HepG2 (cell line): ENCODE results near the gene KCNJ6. TPM values are rescaled to one million over a fixed set of nuclear protein-coding genes. Genes with fewer than 3 reads are reported as not detected.

ENCODE experiments used
- ATAC-seq: fragments of 200-7000 bp; cut with Tn5 transposase; 3 replicates; pipeline ENCODE4 v1.9.1; 2020; ENCODE audit warnings: mild to moderate bottlenecking, moderate library complexity
- BruUV-seq: library from RNA; stranded (reverse); fragments of 400-500 nt; replicated peaks from 2 replicates; lab custom pipeline; 2021; lab: Mats Ljungman, UMichigan
- CTCF ChIA-PET: fragments of 300-600 bp; formaldehyde crosslinking; extraction: SDS; loops from one replicate; lab custom pipeline; 2021; ENCODE audit warnings: low total read pairs, inconsistent platforms, low intra/inter-chr PET ratio; lab: Yijun Ruan, JAX
- POLR2A ChIA-PET: fragments of 350-600 bp; sonication (Branson Sonifier 250); formaldehyde crosslinking; loops from one replicate; lab custom pipeline; 2020; ENCODE audit warnings: antibody characterized with exemption, inconsistent platforms; lab: Yijun Ruan, JAX
- DNase-seq: peaks from one replicate; pipeline ENCODE4 v3.0.0-alpha.2; 2015; ENCODE audit warnings: low spot score
- FAIRE-seq: peaks from 3 replicates; lab custom pipeline; 2011; peaks lifted over from hg19 to GRCh38; lab: Jason Lieb, UNC
- H2AFZ ChIP-seq: one replicate; pipeline ENCODE4 v1.6.1; 2011; ENCODE audit warnings: low read length, inconsistent platforms
- H3K27ac ChIP-seq: fragments of 300-600 bp; 3 replicates; pipeline ENCODE4 v1.8.0; 2011; ENCODE audit warnings: mixed run types, mild to moderate bottlenecking, mixed read lengths, low read length, inconsistent platforms; ENCODE audit not compliant: insufficient read depth; ENCODE audit errors: extremely low read length
- H3K27me3 ChIP-seq, 2 experiments: fragments of 200-600 bp in 1 of 2; 2 replicates in 1 of 2; 3 replicates in 1 of 2; pipeline versions ENCODE4 v1.6.0 to v1.8.0; 2011; ENCODE audit warnings: low read length in 2 of 2, mild to moderate bottlenecking in 2 of 2, moderate library complexity in 2 of 2, inconsistent platforms in 1 of 2; ENCODE audit not compliant: insufficient read depth in 2 of 2, control insufficient read depth in 1 of 2
- H3K36me3 ChIP-seq, 2 experiments: fragments of 200-600 bp in 1 of 2; replicated peaks in 1 of 2; 2 replicates in 1 of 2; 3 replicates in 1 of 2; pipeline versions ENCODE4 v1.5.1 to v1.8.0; 2011; ENCODE audit warnings: low read length in 2 of 2, inconsistent platforms in 1 of 2; ENCODE audit not compliant: insufficient read depth in 2 of 2, control insufficient read depth in 1 of 2
- H3K4me1 ChIP-seq: 2 replicates; pipeline ENCODE4 v1.5.1; 2012; ENCODE audit warnings: low read length, inconsistent platforms; ENCODE audit not compliant: insufficient read depth
- H3K4me2 ChIP-seq: 2 replicates; pipeline ENCODE4 v1.6.0; 2011; ENCODE audit warnings: low read depth, low read length, inconsistent platforms
- H3K4me3 ChIP-seq, 3 experiments: fragments of 200-600 bp in 1 of 3; sonication (generic), shearing (Covaris generic) in 1 of 3; replicated peaks in 1 of 3; 2 replicates each; pipeline ENCODE4 v1.5.1; 2011 to 2016; ENCODE audit warnings: low read length in 3 of 3, inconsistent platforms in 2 of 3, low read depth in 2 of 3, mild to moderate bottlenecking in 2 of 3, control low read depth in 1 of 3, mixed read lengths in 1 of 3; ENCODE audit not compliant: insufficient read depth in 1 of 3
- H3K79me2 ChIP-seq: one replicate; pipeline ENCODE4 v1.6.1; 2011; ENCODE audit warnings: low read length, inconsistent platforms; ENCODE audit not compliant: insufficient read depth
- H3K9ac ChIP-seq: 2 replicates; pipeline ENCODE4 v1.6.0; 2011; ENCODE audit warnings: mild to moderate bottlenecking, low read depth, low read length, inconsistent platforms; ENCODE audit not compliant: insufficient read depth
- H3K9me3 ChIP-seq: 2 replicates; pipeline ENCODE4 v1.5.1; 2012; ENCODE audit warnings: mild to moderate bottlenecking, low read length
- H4K20me1 ChIP-seq: 2 replicates; pipeline ENCODE4 v1.6.0; 2011; ENCODE audit warnings: inconsistent platforms, mild to moderate bottlenecking, low read length, moderate library complexity; ENCODE audit not compliant: insufficient read depth
- ARID2 ChIP-seq: sonication (generic); formaldehyde crosslinking; IDR thresholded peaks from 2 replicates; pipeline ENCODE4 v1.8.1; 2022; ENCODE audit warnings: mild to moderate bottlenecking, missing genetic modification reagents, borderline replicate concordance
- CAMTA2 ChIP-seq: sonication (generic); formaldehyde crosslinking; IDR thresholded peaks from 2 replicates; pipeline ENCODE4 v1.4.0; 2020; ENCODE audit warnings: mild to moderate bottlenecking, missing genetic modification reagents, borderline replicate concordance
- KLF6 ChIP-seq: IDR thresholded peaks from 2 replicates; pipeline ENCODE4 v1.8.0; 2016; ENCODE audit warnings: missing biosample characterization, missing genetic modification reagents
- KMT2A ChIP-seq: sonication (generic); formaldehyde crosslinking; IDR thresholded peaks from 2 replicates; pipeline ENCODE4 v1.4.0; 2020; ENCODE audit warnings: missing genetic modification reagents
- TBL1XR1 ChIP-seq: fragments of 150-350 bp; IDR thresholded peaks from 2 replicates; pipeline ENCODE4 v1.6.1; 2014; ENCODE audit warnings: borderline replicate concordance, low read length; ENCODE audit not compliant: partially characterized antibody
- ZIK1 ChIP-seq: sonication (generic); formaldehyde crosslinking; IDR thresholded peaks from 2 replicates; pipeline ENCODE4 v1.5.0; 2020; ENCODE audit warnings: mild to moderate bottlenecking, low read depth, missing genetic modification reagents, borderline replicate concordance
- ZNF234 ChIP-seq: sonication (generic); formaldehyde crosslinking; conservative IDR thresholded peaks from 2 replicates; pipeline ENCODE4 v1.5.1; 2020; ENCODE audit warnings: mild to moderate bottlenecking, missing genetic modification reagents
- ZNF780A ChIP-seq: sonication (generic); formaldehyde crosslinking; IDR thresholded peaks from 2 replicates; pipeline ENCODE4 v1.8.0; 2022; ENCODE audit warnings: mild to moderate bottlenecking, missing genetic modification reagents, moderate library complexity
- WGBS: methylation state at CpG from one replicate; pipeline ENCODE4 v1.1.6; 2017; ENCODE audit warnings: low lambda C conversion rate; 5-methylcytosine and 5-hydroxymethylcytosine counted together
- in situ Hi-C: cut with HindIII; loops from 2 replicates; pipeline ENCODE4 v1.10.0; 2017; ENCODE audit warnings: low pct_unique_long_range_greater_than_20kb; ENCODE audit not compliant: extremely low pct_ligation_motif_present
- intact Hi-C: fragments of 100-400 bp; cut with micrococcal nuclease; formaldehyde crosslinking; loops from one replicate; pipeline ENCODE4 v1.10.0; 2022; ENCODE audit not compliant: unreplicated experiment
- polyA plus RNA-seq, 8 experiments: library from polyadenylated mRNA; depleted of rRNA in 3 of 8; stranded (reverse) in 7 of 8; unstranded in 1 of 8; fragments of >200 nt; fragmentation: Illumina TruSeq in 4 of 8; extraction: Trizol in 4 of 8; gene quantifications; 2 replicates each; pipeline versions ENCODE4 v1.2.1 to v1.2.3, GENCODE V29; 2011 to 2016; ENCODE audit warnings: low read depth in 4 of 8, missing spikeins in 1 of 8, mixed read lengths in 1 of 8; ENCODE audit not compliant: insufficient read depth in 1 of 8
- total RNA-seq, 5 experiments: library from RNA; depleted of rRNA; stranded (reverse); fragments of >200 nt; fragmentation: Illumina TruSeq; extraction: Trizol; gene quantifications; 2 replicates each; pipeline ENCODE4 v1.2.3, GENCODE V29; 2016; ENCODE audit warnings: low read depth in 1 of 5
- TF ChIP-seq, protein P1 (sequence below): sonication (generic); formaldehyde crosslinking; conservative IDR thresholded peaks from 2 replicates; pipeline ENCODE4 v1.8.0; 2022; ENCODE audit warnings: low read depth, missing genetic modification reagents
- TF ChIP-seq, protein P2 (sequence below), 2 experiments: sonication (generic) in 1 of 2; formaldehyde crosslinking in 1 of 2; IDR thresholded peaks; 2 replicates each; pipeline versions ENCODE4 v1.4.0 to v1.6.1; 2018 to 2020; ENCODE audit warnings: missing genetic modification reagents in 2 of 2, borderline replicate concordance in 1 of 2, low read depth in 1 of 2, mild to moderate bottlenecking in 1 of 2, missing biosample characterization in 1 of 2
- TF ChIP-seq, protein P3 (sequence below): sonication (generic); formaldehyde crosslinking; IDR thresholded peaks from 2 replicates; pipeline ENCODE4 v1.4.0; 2020; ENCODE audit warnings: missing genetic modification reagents

The KCNJ6 gene
- total and polyA plus RNA-seq, 2 of the 13 experiments (the other 11 are each of a cell fraction or from before 2014, with no cell fraction given): not detected

DNA sequence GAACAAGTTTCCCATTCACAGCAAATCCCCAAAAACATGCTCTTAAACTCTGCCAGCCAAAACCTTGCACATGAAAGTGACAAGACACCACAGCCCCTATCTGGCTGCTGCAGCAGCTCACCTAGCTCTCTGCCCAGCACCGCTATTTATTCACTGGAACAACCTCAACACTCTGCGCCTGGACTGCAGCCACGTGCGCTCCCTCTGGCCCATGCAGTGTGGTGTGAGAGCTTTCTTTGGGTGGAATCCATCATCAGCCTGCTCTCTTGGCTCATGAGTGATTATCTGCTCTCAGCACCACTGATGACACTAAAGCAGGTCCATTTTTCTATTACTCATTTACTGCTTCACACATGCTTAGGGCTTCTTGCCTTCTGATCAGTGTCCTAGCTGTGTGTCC is 11.4 kb downstream of the KCNJ6 start (continued):
- no peak for TF ChIP-seq ZNF780A (CRISPR knock-in tag)
- TF ChIP-seq TBL1XR1: no peak
- no peak for TF ChIP-seq ARID2 (CRISPR knock-in tag)
- TF ChIP-seq, protein P1, sequence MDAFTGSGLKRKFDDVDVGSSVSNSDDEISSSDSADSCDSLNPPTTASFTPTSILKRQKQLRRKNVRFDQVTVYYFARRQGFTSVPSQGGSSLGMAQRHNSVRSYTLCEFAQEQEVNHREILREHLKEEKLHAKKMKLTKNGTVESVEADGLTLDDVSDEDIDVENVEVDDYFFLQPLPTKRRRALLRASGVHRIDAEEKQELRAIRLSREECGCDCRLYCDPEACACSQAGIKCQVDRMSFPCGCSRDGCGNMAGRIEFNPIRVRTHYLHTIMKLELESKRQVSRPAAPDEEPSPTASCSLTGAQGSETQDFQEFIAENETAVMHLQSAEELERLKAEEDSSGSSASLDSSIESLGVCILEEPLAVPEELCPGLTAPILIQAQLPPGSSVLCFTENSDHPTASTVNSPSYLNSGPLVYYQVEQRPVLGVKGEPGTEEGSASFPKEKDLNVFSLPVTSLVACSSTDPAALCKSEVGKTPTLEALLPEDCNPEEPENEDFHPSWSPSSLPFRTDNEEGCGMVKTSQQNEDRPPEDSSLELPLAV (CRISPR knock-in tag): no peak
- TF ChIP-seq KLF6 (CRISPR knock-in tag): no peak
- TF ChIP-seq CAMTA2: no peak

DNA sequence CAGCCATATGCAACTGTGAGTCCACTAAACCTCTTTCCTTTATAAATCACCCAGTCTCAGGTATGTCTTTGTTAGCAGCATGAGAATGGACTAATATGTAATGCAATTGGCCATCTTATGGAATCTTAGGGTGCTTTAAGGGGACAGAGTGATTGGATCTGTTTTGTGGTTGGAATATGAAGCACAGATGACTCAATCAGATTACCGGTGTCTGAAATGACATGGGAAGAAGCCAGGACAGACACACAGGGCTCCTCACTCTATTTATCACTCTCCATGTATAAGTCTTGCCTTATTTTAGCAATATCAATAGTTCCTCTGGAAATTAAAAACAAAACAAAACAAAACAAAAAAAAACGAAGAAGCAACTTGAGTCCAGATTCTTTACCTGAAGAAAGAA is 12.9 kb downstream of the KCNJ6 start:
- no peaks in the 10 kb centered on the region for H4K20me1 ChIP-seq
- ChIA-PET POLR2A (no interaction called here), CTCF (no interaction called here)
- H3K4me2 ChIP-seq: no peak overlapping the region
- WGBS: 28% methylated on average over 2 of the region's 2 CpGs
- DNase-seq (no peak), FAIRE-seq (no peak), ATAC-seq (no peak)
- in situ Hi-C loops (no loop called here), intact Hi-C loops (no loop called here)
- H3K79me2 ChIP-seq: no peaks in the 10 kb centered on the region
- H2AFZ ChIP-seq: no peak overlapping the region
- H3K9ac ChIP-seq: no peak overlapping the region
- no peak overlapping the region for H3K27ac ChIP-seq
- no peaks in the 10 kb centered on the region for H3K27me3 ChIP-seq
- H3K36me3 ChIP-seq: no peaks in the 10 kb centered on the region
- H3K9me3 ChIP-seq: no peaks in the 10 kb centered on the region
- no peaks in the 10 kb centered on the region for H3K4me1 ChIP-seq
- H3K4me3 ChIP-seq: no peak overlapping the region
- TF ChIP-seq, protein P2, sequence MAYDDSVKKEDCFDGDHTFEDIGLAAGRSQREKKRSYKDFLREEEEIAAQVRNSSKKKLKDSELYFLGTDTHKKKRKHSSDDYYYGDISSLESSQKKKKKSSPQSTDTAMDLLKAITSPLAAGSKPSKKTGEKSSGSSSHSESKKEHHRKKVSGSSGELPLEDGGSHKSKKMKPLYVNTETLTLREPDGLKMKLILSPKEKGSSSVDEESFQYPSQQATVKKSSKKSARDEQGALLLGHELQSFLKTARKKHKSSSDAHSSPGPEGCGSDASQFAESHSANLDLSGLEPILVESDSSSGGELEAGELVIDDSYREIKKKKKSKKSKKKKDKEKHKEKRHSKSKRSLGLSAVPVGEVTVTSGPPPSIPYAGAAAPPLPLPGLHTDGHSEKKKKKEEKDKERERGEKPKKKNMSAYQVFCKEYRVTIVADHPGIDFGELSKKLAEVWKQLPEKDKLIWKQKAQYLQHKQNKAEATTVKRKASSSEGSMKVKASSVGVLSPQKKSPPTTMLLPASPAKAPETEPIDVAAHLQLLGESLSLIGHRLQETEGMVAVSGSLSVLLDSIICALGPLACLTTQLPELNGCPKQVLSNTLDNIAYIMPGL (CRISPR knock-in tag; IDR thresholded peaks at IDR 0.05; ENCODE audit: borderline replicate concordance in 1 of 2, low read depth in 1 of 2): no peak
- TF ChIP-seq KMT2A (CRISPR knock-in tag) (no peak), ZNF234 (CRISPR knock-in tag) (no peak), ZIK1 (no peak)
- TF ChIP-seq, protein P3, sequence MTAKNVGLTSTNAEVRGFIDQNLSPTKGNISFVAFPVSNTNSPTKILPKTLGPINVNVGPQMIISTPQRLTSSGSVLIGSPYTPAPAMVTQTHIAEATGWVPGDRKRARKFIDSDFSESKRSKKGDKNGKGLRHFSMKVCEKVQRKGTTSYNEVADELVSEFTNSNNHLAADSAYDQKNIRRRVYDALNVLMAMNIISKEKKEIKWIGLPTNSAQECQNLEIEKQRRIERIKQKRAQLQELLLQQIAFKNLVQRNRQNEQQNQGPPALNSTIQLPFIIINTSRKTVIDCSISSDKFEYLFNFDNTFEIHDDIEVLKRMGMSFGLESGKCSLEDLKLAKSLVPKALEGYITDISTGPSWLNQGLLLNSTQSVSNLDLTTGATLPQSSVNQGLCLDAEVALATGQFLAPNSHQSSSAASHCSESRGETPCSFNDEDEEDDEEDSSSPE: no peak
- BruUV-seq: no TSS peak
